HG02588 (cell line): ENCODE results near the gene CBLB.
A peak's percentile ranks its signal among the peaks of the same experiment; 100 is the strongest.
"Not testable (repeated sequence)": the region's sequence is repeated elsewhere in the genome, so short reads cannot be mapped to it uniquely, and the experiment has no call there.

ENCODE experiments used
- ATAC-seq: cut with Tn5 transposase; IDR thresholded peaks from one replicate; pipeline ENCODE4 v1.9.1; 2021; ENCODE audit warnings: mild to moderate bottlenecking, moderate library complexity; ENCODE audit not compliant: unreplicated experiment

CBLB gene

GRCh38 chr3:105762749-105763658, 105.8 kb downstream of the CBLB start:
- no peak for ATAC-seq

GRCh38 chr3:105762214-105762613, 106.6 kb downstream of the CBLB start:
- not testable (repeated sequence) for ATAC-seq

- ATAC-seq: no peak
Observed at GRCh38 chr3:105759442-105760078, 109.3 kb downstream of the CBLB start.

GRCh38 chr3:105758451-105758850, 110.4 kb downstream of the CBLB start:
- ATAC-seq: no peak

GRCh38 chr3:105755121-105755886, 113.5 kb downstream of the CBLB start:
- no peak for ATAC-seq

GRCh38 chr3:105752791-105753415, 115.9 kb downstream of the CBLB start:
- ATAC-seq: peak; percentile 46

GRCh38 chr3:105747696-105748095, 121.1 kb downstream of the CBLB start:
- ATAC-seq: no peak

- no peak for ATAC-seq
Observed at GRCh38 chr3:105747060-105747541, 121.7 kb downstream of the CBLB start.

- ATAC-seq: peak; percentile 54
Observed at GRCh38 chr3:105746231-105746996, 122.4 kb downstream of the CBLB start.

GRCh38 chr3:105745046-105745445, 123.8 kb downstream of the CBLB start:
- ATAC-seq: no peak

- ATAC-seq: no peak
Observed at GRCh38 chr3:105744202-105744601, 124.6 kb downstream of the CBLB start.

- no peak for ATAC-seq
Observed at GRCh38 chr3:105733356-105733755, 135.5 kb downstream of the CBLB start.

- ATAC-seq: no peak
Observed at GRCh38 chr3:105731686-105732085, 137.1 kb downstream of the CBLB start.

- no peak for ATAC-seq
Observed at GRCh38 chr3:105730801-105731354, 137.9 kb downstream of the CBLB start.

- ATAC-seq: no peak
Observed at GRCh38 chr3:105729667-105730066, 139.1 kb downstream of the CBLB start.

GRCh38 chr3:105728771-105729312, 140.0 kb downstream of the CBLB start:
- ATAC-seq: no peak

GRCh38 chr3:105727036-105727435, 141.8 kb downstream of the CBLB start:
- not testable (repeated sequence) for ATAC-seq

GRCh38 chr3:105722943-105723556, 145.8 kb downstream of the CBLB start:
- peak; percentile 100 for ATAC-seq

- no peak for ATAC-seq
Observed at GRCh38 chr3:105719791-105720190, 149.0 kb downstream of the CBLB start.
